ENCODE data around the gene GPER1. TPM values are rescaled to one million over a fixed set of nuclear protein-coding genes. Genes with fewer than 3 reads are reported as not detected.

GPER1 gene
- total and polyA plus RNA-seq, 2 donors (not counting 3 experiments of a cell fraction or from before 2014, with no cell fraction given): 0.77 to 2.3 TPM

DNA sequence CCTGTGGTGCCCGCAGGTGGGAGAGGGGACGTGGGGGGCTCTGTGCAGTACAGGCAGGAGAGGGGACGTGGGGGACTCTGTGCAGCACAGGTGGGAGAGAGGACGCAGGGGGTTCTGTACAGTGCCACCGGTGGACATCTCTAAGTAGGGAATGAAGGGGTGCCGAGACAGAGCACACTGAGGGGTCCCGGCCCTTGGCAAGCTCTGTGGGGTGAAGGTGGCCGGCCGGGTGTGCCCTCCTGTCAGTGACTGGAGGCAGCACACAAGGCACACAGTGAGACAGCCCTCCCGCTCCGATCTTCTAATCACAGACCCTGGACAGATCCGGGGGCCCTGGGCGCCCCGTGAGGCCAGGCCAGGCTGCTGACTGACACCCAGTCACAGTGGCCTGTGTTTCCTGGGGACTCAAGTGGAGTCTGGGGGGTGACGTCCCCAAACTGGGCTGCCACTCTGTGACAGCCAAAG, 32.4 kb upstream of the GPER1 start:
- Histone ChIP-seq H3K27me3 (ENCODE audit: control insufficient read depth in 2 of 2, insufficient read depth in 2 of 2, low read length in 2 of 2) (no peaks in the 10 kb centered on the region), H3K9me3 (replicated peaks; ENCODE audit: control insufficient read depth, insufficient read depth, low read length) (no peaks in the 10 kb centered on the region), H3K9ac (replicated peaks; ENCODE audit: extremely low read depth, insufficient read depth, low read length) (no peak overlapping the region), H3K4me2 (ENCODE audit: insufficient read depth, low read length) (no peak overlapping the region), H3K36me3 (ENCODE audit: control insufficient read depth in 2 of 2, extremely low read depth in 1 of 2, insufficient read depth in 2 of 2, low read length in 2 of 2) (peaks cover 0 to 10% of the 10 kb centered on the region in 2 experiments), H3K9me1 (replicated peaks; ENCODE audit: control insufficient read depth, extremely low read depth, insufficient read depth, low read length) (no peaks in the 10 kb centered on the region), H3K4me3 (replicated peaks in 1 of 3; ENCODE audit: insufficient read depth in 1 of 3, low read depth in 1 of 3, low read length in 3 of 3) (peak overlapping the region in 1 of 3 experiments; percentile 48), H3K79me2 (ENCODE audit: control insufficient read depth, insufficient read depth, low read length) (no peaks in the 10 kb centered on the region), H3K4me1 (ENCODE audit: control insufficient read depth, extremely low read depth, insufficient read depth, low read length) (peaks cover 47% of the 10 kb centered on the region), H3K27ac (ENCODE audit: insufficient read depth, low read depth, low read length) (no peak overlapping the region), H2AFZ (ENCODE audit: low read depth, low read length) (no peak overlapping the region), H4K20me1 (replicated peaks; ENCODE audit: control insufficient read depth, extremely low read depth, insufficient read depth, low read length) (no peaks in the 10 kb centered on the region)
- FAIRE-seq (no peak), DNase-seq (ENCODE audit: low read depth, low spot score) (no peak)
- no peak for TF ChIP-seq MYC (IDR thresholded peaks at IDR 0.05; ENCODE audit: low read depth, low read length)
- no peak for TF ChIP-seq POLR2AphosphoS5 (IDR thresholded peaks at IDR 0.05; ENCODE audit: insufficient read depth, low read depth, low read length)
- TF ChIP-seq EZH2 (IDR thresholded peaks at IDR 0.05; ENCODE audit: borderline replicate concordance, low read depth, low read length, severe bottlenecking): no peak
- TF ChIP-seq, protein P1, sequence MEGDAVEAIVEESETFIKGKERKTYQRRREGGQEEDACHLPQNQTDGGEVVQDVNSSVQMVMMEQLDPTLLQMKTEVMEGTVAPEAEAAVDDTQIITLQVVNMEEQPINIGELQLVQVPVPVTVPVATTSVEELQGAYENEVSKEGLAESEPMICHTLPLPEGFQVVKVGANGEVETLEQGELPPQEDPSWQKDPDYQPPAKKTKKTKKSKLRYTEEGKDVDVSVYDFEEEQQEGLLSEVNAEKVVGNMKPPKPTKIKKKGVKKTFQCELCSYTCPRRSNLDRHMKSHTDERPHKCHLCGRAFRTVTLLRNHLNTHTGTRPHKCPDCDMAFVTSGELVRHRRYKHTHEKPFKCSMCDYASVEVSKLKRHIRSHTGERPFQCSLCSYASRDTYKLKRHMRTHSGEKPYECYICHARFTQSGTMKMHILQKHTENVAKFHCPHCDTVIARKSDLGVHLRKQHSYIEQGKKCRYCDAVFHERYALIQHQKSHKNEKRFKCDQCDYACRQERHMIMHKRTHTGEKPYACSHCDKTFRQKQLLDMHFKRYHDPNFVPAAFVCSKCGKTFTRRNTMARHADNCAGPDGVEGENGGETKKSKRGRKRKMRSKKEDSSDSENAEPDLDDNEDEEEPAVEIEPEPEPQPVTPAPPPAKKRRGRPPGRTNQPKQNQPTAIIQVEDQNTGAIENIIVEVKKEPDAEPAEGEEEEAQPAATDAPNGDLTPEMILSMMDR (IDR thresholded peaks at IDR 0.05; ENCODE audit: extremely low read depth in 1 of 2, insufficient read depth in 1 of 2, low read depth in 1 of 2, low read length in 2 of 2): no peak
- TF ChIP-seq FOS (IDR thresholded peaks at IDR 0.05; ENCODE audit: borderline replicate concordance, insufficient read depth, low read length): no peak
- TF ChIP-seq, protein P2, sequence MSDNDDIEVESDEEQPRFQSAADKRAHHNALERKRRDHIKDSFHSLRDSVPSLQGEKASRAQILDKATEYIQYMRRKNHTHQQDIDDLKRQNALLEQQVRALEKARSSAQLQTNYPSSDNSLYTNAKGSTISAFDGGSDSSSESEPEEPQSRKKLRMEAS (IDR thresholded peaks at IDR 0.05; ENCODE audit: insufficient read depth, insufficient read length): no peak
- TF ChIP-seq GATA2 (IDR thresholded peaks at IDR 0.05; ENCODE audit: insufficient read depth, insufficient read length, low read depth, low read length): no peak
- no peak for TF ChIP-seq POLR2A (IDR thresholded peaks at IDR 0.05; ENCODE audit: low read depth, low read length)
- TF ChIP-seq JUN (IDR thresholded peaks at IDR 0.05; ENCODE audit: borderline replicate concordance, insufficient read depth, insufficient read length, low read depth): no peak
- intact Hi-C loops (cut with micrococcal nuclease) (no loop called here), dilution Hi-C loops (cut with MboI; ENCODE audit: extremely low pct_ligation_motif_present, low sequenced_read_pairs) (no loop called here)
- POLR2A ChIA-PET: no interaction called here
- CTCF ChIA-PET: interaction anchor here (0.7 to 3.9 kb wide), 7 partner anchors 9 to 68 kb away, joined by 3 to 21 read pairs (median 4); partner anchors contain the start of gene GPR146
- no TSS peak for BruUV-seq (replicated peaks)
